ENCODE results near the gene TNFRSF25.

The TNFRSF25 gene

GRCh38 chr1:6471970-6472368, 6.0 kb upstream of the TNFRSF25 start:
- Histone ChIP-seq H3K79me2 (ENCODE audit: control insufficient read depth, insufficient read depth, low read length) (no peaks in the 10 kb centered on the region), H3K18ac (ENCODE audit: low read length) (no peak overlapping the region), H2BK5ac (ENCODE audit: low read length) (no peak overlapping the region), H3K36me3 (ENCODE audit: control insufficient read depth, insufficient read depth, low read length) (peaks cover 4% of the 10 kb centered on the region), H3K4ac (ENCODE audit: low read depth, low read length) (no peak overlapping the region), H3K79me1 (ENCODE audit: low read length) (no peaks in the 10 kb centered on the region), H3K56ac (ENCODE audit: low read length) (no peak overlapping the region), H2BK15ac (replicated peaks; ENCODE audit: low read depth) (no peak overlapping the region), H3K27ac (ENCODE audit: low read depth, low read length) (no peak overlapping the region), H3K4me2 (ENCODE audit: low read length) (no peak overlapping the region), H2AK5ac (ENCODE audit: low read length) (no peak overlapping the region), H3K4me3 (ENCODE audit: low read length) (no peak overlapping the region), H3K27me3 (ENCODE audit: insufficient read depth, low read length, poor library complexity) (no peaks in the 10 kb centered on the region), H4K5ac (ENCODE audit: low read length) (no peak overlapping the region), H3K23ac (ENCODE audit: low read length) (no peak overlapping the region), H2BK120ac (ENCODE audit: low read depth, low read length) (no peak overlapping the region), H3K9ac (ENCODE audit: low read length) (no peak overlapping the region), H3K4me1 (ENCODE audit: control insufficient read depth, low read depth, low read length) (no peaks in the 10 kb centered on the region), H4K8ac (ENCODE audit: low read depth, low read length) (no peak overlapping the region)
- no CpG with 5 or more reads among the region's 7 CpGs for WGBS (ENCODE audit: extremely low coverage, insufficient coverage, low lambda C conversion rate)
- no peak for DNase-seq

- DNase-seq, result no peak
- Histone ChIP-seq H3K27me3 (ENCODE audit: insufficient read depth, low read length, poor library complexity) (no peaks in the 10 kb centered on the region), H3K4me2 (ENCODE audit: low read length) (no peak overlapping the region), H4K8ac (ENCODE audit: low read depth, low read length) (no peak overlapping the region), H3K4me1 (ENCODE audit: control insufficient read depth, low read depth, low read length) (no peaks in the 10 kb centered on the region), H2BK120ac (ENCODE audit: low read depth, low read length) (no peak overlapping the region), H2BK5ac (ENCODE audit: low read length) (no peak overlapping the region), H3K79me2 (ENCODE audit: control insufficient read depth, insufficient read depth, low read length) (no peaks in the 10 kb centered on the region), H3K9ac (ENCODE audit: low read length) (no peak overlapping the region), H4K5ac (ENCODE audit: low read length) (no peak overlapping the region), H2BK15ac (replicated peaks; ENCODE audit: low read depth) (no peak overlapping the region), H3K36me3 (ENCODE audit: control insufficient read depth, insufficient read depth, low read length) (peaks cover 4% of the 10 kb centered on the region), H3K18ac (ENCODE audit: low read length) (no peak overlapping the region), H3K23ac (ENCODE audit: low read length) (no peak overlapping the region), H3K4me3 (ENCODE audit: low read length) (no peak overlapping the region), H3K56ac (ENCODE audit: low read length) (no peak overlapping the region), H3K4ac (ENCODE audit: low read depth, low read length) (no peak overlapping the region), H3K27ac (ENCODE audit: low read depth, low read length) (no peak overlapping the region), H2AK5ac (ENCODE audit: low read length) (no peak overlapping the region), H3K79me1 (ENCODE audit: low read length) (no peaks in the 10 kb centered on the region)
- WGBS (ENCODE audit: extremely low coverage, insufficient coverage, low lambda C conversion rate), result no CpG with 5 or more reads among the region's 67 CpGs
Observed at GRCh38 chr1:6471086-6471969, 5.4 kb upstream of the TNFRSF25 start.

- no peak overlapping the region for H2AK5ac ChIP-seq (ENCODE audit: low read length)
- no peak overlapping the region for H2BK15ac ChIP-seq (replicated peaks; ENCODE audit: low read depth)
- H3K27ac ChIP-seq (ENCODE audit: low read depth, low read length), result no peak overlapping the region
- H3K18ac ChIP-seq (ENCODE audit: low read length), result no peak overlapping the region
- no peak overlapping the region for H3K56ac ChIP-seq (ENCODE audit: low read length)
- H4K5ac ChIP-seq (ENCODE audit: low read length), result no peak overlapping the region
- H2BK5ac ChIP-seq (ENCODE audit: low read length), result no peak overlapping the region
- H3K23ac ChIP-seq (ENCODE audit: low read length), result no peak overlapping the region
- H3K9ac ChIP-seq (ENCODE audit: low read length), result no peak overlapping the region
- H3K79me2 ChIP-seq (ENCODE audit: control insufficient read depth, insufficient read depth, low read length), result no peaks in the 10 kb centered on the region
- no peak overlapping the region for H2BK120ac ChIP-seq (ENCODE audit: low read depth, low read length)
- H4K8ac ChIP-seq (ENCODE audit: low read depth, low read length), result no peak overlapping the region
- H3K36me3 ChIP-seq (ENCODE audit: control insufficient read depth, insufficient read depth, low read length), result peaks cover 4% of the 10 kb centered on the region
- DNase-seq, result no peak
- H3K79me1 ChIP-seq (ENCODE audit: low read length), result no peaks in the 10 kb centered on the region
- H3K4me1 ChIP-seq (ENCODE audit: control insufficient read depth, low read depth, low read length), result no peaks in the 10 kb centered on the region
- no peak overlapping the region for H3K4me3 ChIP-seq (ENCODE audit: low read length)
- no peak overlapping the region for H3K4me2 ChIP-seq (ENCODE audit: low read length)
- H3K27me3 ChIP-seq (ENCODE audit: insufficient read depth, low read length, poor library complexity), result no peaks in the 10 kb centered on the region
- H3K4ac ChIP-seq (ENCODE audit: low read depth, low read length), result no peak overlapping the region
- no CpG with 5 or more reads among the region's 67 CpGs for WGBS (ENCODE audit: extremely low coverage, insufficient coverage, low lambda C conversion rate)
Observed at GRCh38 chr1:6470132-6471085, 4.4 kb upstream of the TNFRSF25 start.

- Histone ChIP-seq H3K4me3 (ENCODE audit: low read length) (no peak overlapping the region), H2BK15ac (replicated peaks; ENCODE audit: low read depth) (no peak overlapping the region)
Observed at GRCh38 chr1:6468729-6469461, 2.9 kb upstream of the TNFRSF25 start.

GRCh38 chr1:6467744-6468688, 2.0 kb upstream of the TNFRSF25 start:
- Histone ChIP-seq H3K79me2 (ENCODE audit: control insufficient read depth, insufficient read depth, low read length) (no peaks in the 10 kb centered on the region), H3K4ac (ENCODE audit: low read depth, low read length) (no peak overlapping the region), H3K4me3 (ENCODE audit: low read length) (no peak overlapping the region), H3K27me3 (ENCODE audit: insufficient read depth, low read length, poor library complexity) (no peaks in the 10 kb centered on the region), H2BK5ac (ENCODE audit: low read length) (no peak overlapping the region), H2BK120ac (ENCODE audit: low read depth, low read length) (no peak overlapping the region), H3K4me2 (ENCODE audit: low read length) (no peak overlapping the region), H3K18ac (ENCODE audit: low read length) (no peak overlapping the region), H3K79me1 (ENCODE audit: low read length) (no peaks in the 10 kb centered on the region), H3K4me1 (ENCODE audit: control insufficient read depth, low read depth, low read length) (no peaks in the 10 kb centered on the region), H2BK15ac (replicated peaks; ENCODE audit: low read depth) (no peak overlapping the region), H3K36me3 (ENCODE audit: control insufficient read depth, insufficient read depth, low read length) (peaks cover 4% of the 10 kb centered on the region), H2AK5ac (ENCODE audit: low read length) (no peak overlapping the region), H4K5ac (ENCODE audit: low read length) (no peak overlapping the region), H3K9ac (ENCODE audit: low read length) (no peak overlapping the region), H4K8ac (ENCODE audit: low read depth, low read length) (no peak overlapping the region), H3K56ac (ENCODE audit: low read length) (no peak overlapping the region), H3K23ac (ENCODE audit: low read length) (no peak overlapping the region), H3K27ac (ENCODE audit: low read depth, low read length) (no peak overlapping the region)
- no peak for DNase-seq
- WGBS (ENCODE audit: extremely low coverage, insufficient coverage, low lambda C conversion rate), result no CpG with 5 or more reads among the region's 30 CpGs

More at GRCh38 chr1:6468729-6469461, 2.9 kb upstream of the TNFRSF25 start:
- Histone ChIP-seq H3K23ac (ENCODE audit: low read length) (no peak overlapping the region), H3K36me3 (ENCODE audit: control insufficient read depth, insufficient read depth, low read length) (peaks cover 4% of the 10 kb centered on the region), H3K56ac (ENCODE audit: low read length) (no peak overlapping the region), H4K5ac (ENCODE audit: low read length) (no peak overlapping the region), H3K79me2 (ENCODE audit: control insufficient read depth, insufficient read depth, low read length) (no peaks in the 10 kb centered on the region), H2BK120ac (ENCODE audit: low read depth, low read length) (no peak overlapping the region), H3K27me3 (ENCODE audit: insufficient read depth, low read length, poor library complexity) (no peaks in the 10 kb centered on the region), H3K4me1 (ENCODE audit: control insufficient read depth, low read depth, low read length) (no peaks in the 10 kb centered on the region), H3K9ac (ENCODE audit: low read length) (no peak overlapping the region), H3K4ac (ENCODE audit: low read depth, low read length) (no peak overlapping the region), H3K27ac (ENCODE audit: low read depth, low read length) (no peak overlapping the region), H3K18ac (ENCODE audit: low read length) (no peak overlapping the region), H2BK5ac (ENCODE audit: low read length) (no peak overlapping the region), H3K79me1 (ENCODE audit: low read length) (no peaks in the 10 kb centered on the region), H4K8ac (ENCODE audit: low read depth, low read length) (no peak overlapping the region), H3K4me2 (ENCODE audit: low read length) (no peak overlapping the region), H2AK5ac (ENCODE audit: low read length) (no peak overlapping the region)
- no CpG with 5 or more reads among the region's 13 CpGs for WGBS (ENCODE audit: extremely low coverage, insufficient coverage, low lambda C conversion rate)
- no peak for DNase-seq

All from mesendoderm (in vitro differentiated cells).